ENCODE measurements around the gene AGBL1.

AGBL1 gene

GRCh38 chr15:86255247-86255646 is 175.6 kb downstream of the AGBL1 start:
- no peak for DNase-seq

DNA sequence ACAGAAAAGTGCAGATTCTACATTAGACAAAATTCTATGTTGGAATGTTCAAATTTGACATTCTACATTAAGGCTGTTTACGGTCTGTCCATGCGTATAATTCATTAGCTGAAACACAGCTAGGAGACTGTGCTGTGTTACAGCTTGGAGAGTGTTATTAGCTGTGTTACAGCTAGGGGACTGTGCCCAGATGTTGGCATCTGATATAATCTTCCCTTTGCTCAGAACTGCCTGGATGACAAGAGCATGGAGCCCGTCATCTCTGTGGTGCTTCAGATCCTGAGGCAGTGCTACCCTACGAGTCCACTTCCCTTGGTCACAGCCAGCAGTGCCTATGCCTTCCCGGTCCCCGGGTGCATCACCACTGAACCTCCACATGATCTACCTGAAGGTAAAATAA is 177.0 kb downstream of the AGBL1 start:
- DNase-seq = no peak

- DNase-seq = no peak
Measured at GRCh38 chr15:86259589-86259988, 179.9 kb downstream of the AGBL1 start.

GRCh38 chr15:86263230-86263629 is 183.6 kb downstream of the AGBL1 start:
- DNase-seq = no peak

GRCh38 chr15:86266896-86267484 is 187.3 kb downstream of the AGBL1 start:
- DNase-seq = no peak

DNA sequence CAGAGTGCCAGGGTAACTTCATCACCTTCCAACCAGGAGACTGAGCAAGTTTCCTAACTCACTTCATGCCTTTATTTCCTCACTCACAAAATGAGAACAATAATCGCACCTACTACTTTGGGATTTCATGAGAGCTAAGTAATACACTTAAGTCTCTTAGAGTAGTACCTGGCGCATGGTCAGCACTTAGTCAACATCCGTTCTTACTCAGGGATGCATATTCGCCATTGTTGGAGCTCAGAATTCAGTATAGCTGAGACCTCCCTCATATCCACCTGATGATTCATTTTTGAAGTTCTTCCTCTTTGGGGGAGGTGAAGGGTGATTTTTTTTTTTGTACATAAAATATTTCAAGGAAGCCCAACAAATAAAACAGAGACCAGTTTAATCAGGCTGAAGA is 188.2 kb downstream of the AGBL1 start:
- no peak for DNase-seq

DNA sequence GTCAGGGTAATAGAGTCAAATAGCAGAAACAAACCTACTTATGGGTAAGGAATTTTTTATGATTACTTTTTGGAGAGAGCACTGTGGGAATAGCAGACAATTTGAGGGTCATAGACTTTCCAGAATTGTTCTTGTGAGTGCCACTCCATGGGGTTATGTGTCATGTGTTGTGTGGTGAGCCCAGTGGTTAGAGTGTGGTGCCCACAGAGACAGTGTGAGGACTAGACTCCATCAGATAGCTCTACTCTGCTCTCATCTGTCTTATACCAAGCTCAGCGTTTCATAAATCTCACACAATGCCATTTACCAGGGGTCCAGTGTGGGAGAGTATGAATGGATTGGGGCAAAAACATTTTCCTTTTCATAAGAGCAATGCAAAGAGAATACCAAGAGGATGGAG is 188.9 kb downstream of the AGBL1 start:
- DNase-seq = no peak

DNA sequence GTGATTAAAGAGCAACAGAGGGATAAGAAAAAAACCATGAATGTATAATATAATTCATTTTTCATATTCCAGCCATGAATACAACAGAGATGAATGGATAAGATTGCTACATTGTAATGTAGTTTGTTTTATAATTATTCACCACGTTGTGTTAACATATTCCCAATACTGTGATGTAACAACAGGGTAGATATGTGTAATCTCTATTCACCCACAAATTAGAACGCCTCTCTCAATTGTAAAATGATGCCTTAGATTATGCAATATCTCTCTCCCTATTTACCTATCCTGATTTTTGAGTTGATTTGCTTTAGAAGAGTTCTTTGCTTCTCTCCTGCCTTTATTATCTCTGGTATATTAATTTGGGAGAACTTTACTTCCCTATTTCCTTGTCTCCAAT is 193.6 kb downstream of the AGBL1 start:
- DNase-seq = no peak

GRCh38 chr15:86275361-86275760 is 195.7 kb downstream of the AGBL1 start:
- no peak for DNase-seq

- no peak for DNase-seq
Measured at GRCh38 chr15:86278586-86278985, 198.9 kb downstream of the AGBL1 start.

DNA sequence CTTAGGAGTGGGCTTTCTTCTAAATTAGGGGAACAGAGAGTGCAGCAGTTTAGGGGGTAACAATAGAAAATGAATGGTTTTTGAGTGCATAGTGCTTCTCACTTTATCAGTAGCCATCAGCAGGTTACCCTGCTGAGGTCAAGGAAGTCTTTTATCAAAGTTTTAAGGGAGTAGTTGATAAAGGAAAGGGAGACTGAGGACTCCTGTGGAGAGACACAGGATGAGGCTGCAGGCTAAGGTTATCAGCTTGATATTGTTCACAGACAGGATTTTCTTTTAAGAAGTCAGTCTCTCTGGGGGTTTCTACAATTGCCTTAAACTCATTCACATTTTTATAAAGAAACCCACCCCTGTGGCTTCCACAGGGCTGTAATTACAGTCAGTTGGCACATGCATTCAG is 205.0 kb downstream of the AGBL1 start:
- no peak for DNase-seq

GRCh38 chr15:86295511-86295910 is 215.8 kb downstream of the AGBL1 start:
- no peak for DNase-seq

DNA sequence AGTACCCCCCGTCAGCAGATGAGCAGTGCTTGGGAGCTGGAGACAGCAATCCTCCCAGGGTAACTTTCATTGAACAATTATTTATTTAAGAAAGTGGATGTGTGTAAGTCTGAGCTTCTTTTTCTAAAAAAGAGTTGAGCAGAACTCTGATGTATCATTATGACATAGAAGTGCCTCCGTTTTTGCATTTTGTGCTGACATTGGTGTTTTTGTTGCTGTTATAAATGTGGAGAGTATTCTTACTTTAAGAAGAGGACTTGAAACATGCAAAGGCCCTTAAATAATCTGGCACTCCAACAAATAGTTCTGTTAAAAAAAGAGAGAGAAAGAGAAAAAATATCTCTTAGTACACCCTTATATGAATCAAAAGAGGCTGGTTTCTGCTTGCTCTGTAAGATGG is 217.1 kb downstream of the AGBL1 start:
- DNase-seq = no peak

GRCh38 chr15:86300390-86301125 is 220.9 kb downstream of the AGBL1 start:
- no peak for DNase-seq

DNA sequence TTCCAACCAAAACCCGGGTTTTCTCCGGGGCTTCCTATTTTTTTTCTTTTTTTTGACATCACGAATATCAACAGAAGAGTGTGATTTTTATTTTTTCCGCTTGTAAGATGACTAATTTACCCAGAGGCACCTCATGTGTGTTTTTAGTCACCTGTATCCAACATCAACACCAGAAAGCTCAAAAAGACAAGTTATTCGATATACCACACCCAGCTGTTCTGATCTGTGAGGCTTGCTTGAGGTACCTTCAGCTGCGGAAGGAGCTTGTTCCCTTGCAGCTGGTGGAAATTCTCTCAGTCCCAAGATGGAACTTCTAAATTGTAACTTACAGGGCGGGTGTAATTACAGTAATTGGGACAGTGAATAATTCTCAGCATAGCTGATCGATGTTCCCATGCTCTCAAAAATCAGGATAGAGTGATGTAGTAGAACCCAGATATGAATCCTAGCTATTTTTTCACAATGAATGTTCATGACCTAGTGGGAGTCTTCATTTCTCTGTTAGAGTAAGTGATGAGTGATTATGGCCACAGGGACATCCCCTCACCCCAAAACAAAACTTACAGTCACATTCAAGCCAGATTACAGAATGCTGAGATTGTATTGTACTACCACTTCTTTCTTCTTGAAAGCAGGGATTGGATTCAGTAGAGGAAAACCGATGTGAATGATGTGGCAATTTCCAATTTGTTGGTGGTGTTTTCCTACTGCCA is 232.1 kb downstream of the AGBL1 start:
- no peak for DNase-seq

DNA sequence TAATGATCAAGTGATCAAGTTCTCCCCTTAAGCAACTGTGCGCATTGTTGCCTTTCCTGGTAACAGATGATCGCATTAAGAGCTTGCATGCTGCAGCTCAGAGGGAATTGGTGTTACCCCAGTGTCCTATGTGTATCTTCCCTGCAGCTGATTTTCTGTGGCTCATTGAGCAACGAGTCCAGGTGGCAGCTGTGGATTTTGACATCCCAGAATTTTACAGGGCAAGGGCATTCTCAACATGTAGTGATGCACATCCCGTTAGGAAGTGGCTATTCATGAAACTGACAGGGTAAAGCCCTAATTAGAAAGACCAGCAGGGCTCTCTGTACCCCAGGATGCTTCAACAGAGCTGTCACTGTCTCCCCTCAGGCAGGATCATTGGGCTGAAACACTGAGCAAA is 232.8 kb downstream of the AGBL1 start:
- no peak for DNase-seq

DNA sequence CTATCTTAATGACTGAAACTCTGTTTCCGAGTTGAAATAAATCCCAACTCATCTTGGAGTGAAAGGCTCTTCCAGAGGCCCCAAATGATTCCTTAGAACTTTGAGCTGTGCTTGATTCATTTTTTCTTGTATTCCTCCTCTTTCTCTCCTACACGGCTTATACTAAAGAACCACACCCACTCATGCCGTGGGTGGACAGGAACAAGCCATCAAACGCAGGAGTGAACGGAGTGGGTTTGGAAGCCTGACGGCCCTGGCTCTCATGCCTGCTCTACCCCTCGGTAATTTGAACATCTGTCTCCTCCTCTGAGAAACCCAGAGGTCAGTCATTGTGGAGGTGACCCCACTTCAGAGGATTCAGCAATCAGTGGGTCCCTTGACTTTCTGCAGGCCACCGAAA is 236.5 kb downstream of the AGBL1 start:
- DNase-seq = no peak

- no peak for DNase-seq
Measured at GRCh38 chr15:86316726-86317383, 237.2 kb downstream of the AGBL1 start.

DNA sequence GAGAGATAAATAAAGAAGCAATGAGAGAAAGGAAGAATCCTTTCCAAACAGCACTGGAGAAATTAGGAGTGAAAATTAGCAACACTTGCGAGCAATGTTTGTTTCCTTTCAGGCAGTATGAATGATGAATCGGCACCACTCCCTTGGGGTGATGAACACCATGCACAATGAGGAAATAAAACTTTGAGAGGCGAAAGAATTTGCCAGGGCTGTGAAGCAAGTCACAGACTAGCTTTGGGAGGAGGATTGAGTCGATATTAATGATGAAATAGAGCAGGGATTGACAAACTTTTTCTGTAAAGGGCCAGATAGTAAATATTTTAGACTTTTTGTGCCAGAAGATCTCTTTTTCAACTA is 237.7 kb downstream of the AGBL1 start:
- no peak for DNase-seq

DNA sequence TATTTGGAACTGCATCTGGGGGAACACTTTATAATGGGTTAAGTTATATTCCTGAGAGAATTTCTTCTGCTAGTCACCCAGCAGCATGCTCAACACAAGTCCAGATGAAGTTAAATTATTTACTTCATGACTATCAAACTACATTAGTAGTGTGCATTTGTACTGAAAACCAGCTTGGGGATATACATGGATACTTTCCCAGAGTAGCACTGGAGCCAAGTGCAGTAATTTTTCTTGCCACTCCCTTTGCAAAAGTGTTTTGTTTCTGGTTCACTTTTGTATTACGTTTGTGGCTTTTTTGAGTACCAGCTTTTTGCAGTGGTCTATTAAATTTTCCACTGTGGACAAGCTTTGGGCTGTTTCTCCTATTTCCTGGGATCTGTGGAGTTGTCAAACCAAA is 243.0 kb downstream of the AGBL1 start:
- no peak for DNase-seq

DNA sequence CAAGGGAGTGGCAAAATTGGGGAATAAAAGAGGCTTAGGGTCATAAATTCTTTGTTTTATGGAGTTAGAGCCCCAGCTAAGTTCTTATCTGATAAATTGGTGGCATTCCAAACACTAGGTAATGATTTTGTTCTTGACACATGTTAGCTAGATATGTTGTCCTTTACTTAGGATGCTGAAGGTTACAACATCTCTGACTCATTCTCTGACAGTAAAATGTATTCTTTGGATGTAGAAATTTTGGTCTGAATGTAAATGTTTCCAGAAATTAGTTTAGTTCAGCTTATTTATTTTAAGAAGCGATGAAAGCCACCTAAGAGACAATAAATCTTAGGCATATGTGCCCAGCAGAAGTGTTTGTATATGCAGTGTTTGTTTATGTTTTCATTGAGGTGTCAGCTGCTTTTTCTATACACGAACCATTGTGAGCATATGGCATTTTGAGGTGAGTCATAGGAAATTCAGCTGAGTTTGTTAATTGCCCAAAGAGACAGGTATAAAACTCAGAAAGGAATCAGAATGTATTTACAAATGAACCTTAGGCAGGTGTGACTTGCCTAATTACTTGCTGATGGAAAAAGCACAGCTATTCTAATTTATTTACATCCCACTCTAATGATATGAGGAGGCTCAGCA is 247.7 kb downstream of the AGBL1 start:
- no peak for DNase-seq

DNA sequence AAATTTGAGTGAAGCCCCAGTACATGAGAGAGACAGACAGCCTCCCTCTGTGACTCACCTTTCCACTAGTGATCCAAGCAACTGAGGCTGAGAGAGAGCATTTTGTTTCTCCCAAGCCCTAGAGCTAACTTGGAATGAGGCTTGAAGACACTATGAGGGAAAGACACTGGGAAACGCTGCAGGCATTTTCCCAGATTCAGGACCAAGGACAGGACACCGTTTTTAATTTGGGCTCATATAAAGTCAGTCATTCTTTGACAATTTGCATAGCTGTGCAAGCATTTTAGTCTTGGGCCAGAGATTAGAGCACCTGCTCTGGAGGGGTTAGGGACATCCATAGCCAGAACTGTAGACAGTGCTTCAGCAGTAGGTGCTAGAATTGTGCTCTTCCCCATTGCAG is 249.0 kb downstream of the AGBL1 start:
- no peak for DNase-seq

DNA sequence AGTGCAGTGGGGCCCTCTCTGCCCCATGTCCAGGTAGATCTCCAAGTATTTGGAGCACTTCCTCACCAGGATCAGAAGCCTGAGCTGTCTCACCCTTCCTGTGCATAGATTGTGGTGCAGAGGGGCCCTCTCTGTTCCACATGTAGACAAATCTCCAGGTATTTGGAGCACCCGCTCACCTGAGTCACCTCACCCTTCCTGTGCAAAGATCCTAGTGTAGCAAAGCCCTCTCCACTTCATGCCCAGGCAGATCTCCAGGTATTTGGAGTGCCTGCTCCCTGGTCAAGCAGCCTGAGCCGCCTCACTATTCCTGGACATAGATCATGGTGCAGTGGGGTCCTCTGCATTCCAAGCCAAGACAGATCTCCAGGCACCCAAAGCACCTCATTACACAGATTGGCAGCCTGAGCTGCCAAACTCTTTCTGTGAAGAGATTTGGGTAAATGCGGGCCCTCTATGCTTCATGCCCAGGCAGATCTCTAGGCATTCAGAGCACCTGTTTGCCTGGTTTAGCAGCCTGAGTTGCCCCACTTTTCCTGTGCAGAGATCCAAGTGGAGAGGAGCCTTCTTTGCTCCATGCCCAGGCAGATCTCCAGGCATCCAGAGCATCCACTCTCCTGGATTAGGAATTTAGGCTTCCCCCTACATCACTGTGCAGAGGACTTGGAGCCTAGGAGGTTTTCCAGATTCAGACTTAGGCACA is 249.8 kb downstream of the AGBL1 start:
- DNase-seq = no peak

Data from CD4-positive, alpha-beta T cell treated with Interleukin-21 for 1 hour (primary cell).